ENCODE measurements around the gene UBAP1L.
"Not testable (repeated sequence)": the region's sequence is repeated elsewhere in the genome, so short reads cannot be mapped to it uniquely, and the experiment has no call there.

Gene UBAP1L

DNA sequence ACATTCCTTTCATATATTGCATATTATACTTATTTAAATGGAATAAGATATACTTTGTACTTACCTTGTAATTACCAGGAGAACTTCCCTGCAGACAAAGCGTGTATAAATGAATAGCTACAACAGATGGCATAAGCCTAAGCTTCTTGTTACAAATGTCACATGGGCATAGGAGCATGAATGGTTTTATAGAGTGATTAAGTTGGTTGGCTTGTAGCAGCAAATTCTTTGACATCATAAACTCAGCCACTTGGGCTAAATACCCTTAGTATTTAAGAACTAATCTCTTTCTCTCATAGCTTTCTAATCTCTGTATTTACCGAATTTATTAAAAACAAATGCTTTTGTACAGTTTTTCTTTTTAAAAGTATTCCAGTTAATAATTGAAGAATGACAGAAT is at the start of gene UBAP1L:
Gene UBAP1L, minus strand, starts transcription at position 115 of the 400 bp plus-strand sequence. CDS start 8,985 bp downstream, outside the sequence.
- no peak for DNase-seq (ENCODE audit: low read depth)

DNA sequence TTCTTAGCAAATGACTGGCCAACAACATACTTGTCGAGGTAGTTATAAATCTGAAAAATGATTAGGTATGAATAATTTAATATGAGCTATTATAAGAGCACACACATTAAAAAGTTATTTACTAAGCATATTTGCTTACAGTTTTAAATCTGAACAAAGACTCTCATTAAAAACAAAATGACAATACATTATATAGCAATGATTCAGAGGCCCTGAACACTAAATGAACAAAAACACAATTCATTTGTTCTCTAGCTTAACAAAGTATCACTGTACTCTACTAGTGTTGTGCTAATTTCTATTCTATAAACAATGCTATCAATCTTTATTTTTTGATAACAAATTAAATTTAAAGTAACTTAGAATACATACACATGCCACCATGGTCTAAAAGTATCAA is 49.1 kb upstream of the UBAP1L start:
- no peak for DNase-seq (ENCODE audit: low read depth)

DNA sequence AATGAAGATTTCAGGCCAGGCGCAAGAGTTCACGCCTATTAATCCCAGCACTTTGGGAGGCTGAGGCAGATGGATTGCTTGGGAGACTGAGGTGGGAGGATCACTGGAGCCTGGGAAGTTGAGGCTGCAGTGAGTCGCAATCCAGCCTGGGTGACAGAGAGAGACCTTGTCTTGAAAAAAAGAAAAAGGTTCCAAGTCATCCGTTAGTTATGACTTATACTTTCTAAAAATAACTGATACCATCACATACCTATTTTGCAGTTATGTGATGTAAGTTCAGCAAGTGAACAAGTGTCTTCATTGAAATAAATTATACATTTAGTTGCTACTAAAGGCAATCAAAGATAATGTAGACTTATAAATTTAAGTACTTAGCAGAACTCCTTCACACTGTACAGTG is 48.0 kb upstream of the UBAP1L start:
- DNase-seq (ENCODE audit: low read depth): no peak

DNA sequence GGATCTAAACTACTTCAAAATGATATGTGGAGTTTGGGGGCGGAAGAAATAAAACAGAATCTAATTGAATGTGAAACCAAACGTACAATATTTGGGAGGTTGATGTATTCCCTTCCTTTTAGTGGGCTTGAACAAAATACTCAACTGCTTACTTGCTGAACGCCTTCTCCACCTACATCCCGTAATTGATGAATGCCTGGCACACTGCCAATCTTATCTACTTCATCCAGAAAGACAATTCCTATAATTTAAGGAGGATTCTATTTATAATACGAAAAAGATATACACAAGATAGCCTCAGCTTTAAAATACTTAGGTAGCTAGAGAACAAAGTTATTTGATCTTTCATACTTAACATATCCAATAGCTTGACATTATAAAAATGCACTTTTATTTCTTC is 41.7 kb upstream of the UBAP1L start:
- no peak for DNase-seq (ENCODE audit: low read depth)

DNA sequence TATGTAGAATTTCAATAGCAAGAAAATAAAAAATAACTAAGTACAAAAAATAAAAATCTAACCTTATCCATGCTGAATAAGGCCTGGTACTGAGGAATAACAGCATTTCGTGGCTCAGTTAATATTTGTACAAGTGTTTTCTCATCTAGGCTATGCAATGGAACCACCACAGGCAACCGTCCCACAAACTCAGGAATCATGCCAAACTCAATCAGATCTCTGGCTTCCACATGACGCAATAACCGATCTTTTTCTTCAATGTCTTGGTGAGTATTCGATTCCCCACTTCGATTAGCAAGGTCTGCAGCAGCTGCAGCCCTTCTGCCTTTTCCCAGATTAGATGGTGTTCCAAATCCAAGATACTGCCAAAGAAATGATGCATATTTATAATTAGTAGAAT is 39.7 kb upstream of the UBAP1L start:
- no peak for DNase-seq (ENCODE audit: low read depth)

DNA sequence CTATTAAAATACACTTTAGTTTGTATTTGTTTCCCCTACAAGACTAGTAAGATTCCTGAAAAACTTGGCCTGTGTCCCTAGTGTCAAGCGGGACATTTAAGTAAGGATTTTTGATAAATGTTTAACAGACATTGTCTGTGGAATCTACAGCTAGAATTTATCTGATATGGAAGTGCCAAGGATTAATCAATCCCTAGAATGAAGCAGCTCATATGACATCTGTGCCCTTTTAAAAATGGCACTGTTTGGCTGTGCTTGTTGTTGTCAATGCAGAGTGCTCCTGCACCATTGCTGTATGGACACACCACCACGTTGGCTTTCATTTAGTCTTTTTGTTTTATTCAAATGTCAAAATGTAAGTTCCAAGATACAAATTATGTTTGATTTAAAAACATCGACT is 32.9 kb upstream of the UBAP1L start:
- no peak for DNase-seq (ENCODE audit: low read depth)

DNA sequence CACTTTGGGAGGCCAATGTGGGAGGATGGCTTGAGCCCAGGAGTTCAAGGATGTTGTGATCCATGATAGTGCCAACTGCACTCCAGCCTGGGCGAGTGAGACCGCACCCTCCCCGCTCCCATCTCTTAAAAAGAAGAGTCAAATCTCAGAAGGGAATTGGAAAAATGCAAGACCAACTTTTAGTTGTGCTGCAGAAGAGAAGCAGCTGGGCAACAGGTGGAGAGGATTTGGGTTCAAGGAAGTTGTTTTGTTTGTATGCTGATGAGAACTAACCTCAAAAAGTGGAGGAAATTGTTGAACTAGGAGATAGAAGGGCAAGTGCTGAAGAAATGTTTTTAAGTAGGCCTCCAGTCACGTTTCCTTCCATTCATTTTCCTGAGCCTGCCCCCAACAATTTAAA is 31.4 kb upstream of the UBAP1L start:
- DNase-seq (ENCODE audit: low read depth): no peak

DNA sequence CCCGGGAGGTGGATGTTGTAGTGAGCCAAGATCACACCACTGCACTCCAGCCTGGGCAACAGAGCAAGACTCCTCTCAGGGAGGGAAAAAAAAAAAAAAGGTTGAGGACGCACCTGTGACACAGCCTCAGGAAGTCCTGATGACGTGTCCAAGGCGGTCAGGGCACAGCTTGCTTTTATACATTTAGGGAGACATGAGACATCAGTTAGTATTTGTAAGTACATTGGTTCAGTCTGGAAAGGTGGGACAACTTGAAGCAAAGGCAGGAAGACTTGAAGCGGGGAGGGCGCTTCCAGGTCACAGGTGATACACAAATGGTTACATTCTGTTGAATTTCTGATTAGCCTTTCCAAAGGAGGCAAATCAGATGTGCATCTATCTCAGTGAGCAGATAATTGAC is 23.6 kb upstream of the UBAP1L start:
- not testable (repeated sequence) for DNase-seq (ENCODE audit: low read depth)

DNA sequence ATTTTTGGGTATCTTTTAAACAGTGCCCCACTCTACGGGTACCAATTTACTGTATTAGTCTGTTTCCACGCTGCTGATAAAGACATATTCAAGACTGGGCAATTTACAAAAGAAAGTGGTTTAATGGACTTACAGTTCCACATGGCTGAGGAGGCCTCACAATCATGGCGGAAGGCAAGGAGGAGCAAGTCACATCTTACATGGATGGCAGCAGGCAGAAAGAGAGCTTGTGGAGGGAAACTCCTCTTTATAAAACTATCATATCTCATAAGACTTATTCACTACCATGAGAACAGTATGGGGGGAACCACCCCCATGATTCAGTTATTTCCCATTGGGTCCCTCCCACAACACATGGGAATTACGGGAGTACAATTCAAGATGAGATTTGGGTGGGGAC is 22.9 kb upstream of the UBAP1L start:
- DNase-seq (ENCODE audit: low read depth): not testable (repeated sequence)

DNA sequence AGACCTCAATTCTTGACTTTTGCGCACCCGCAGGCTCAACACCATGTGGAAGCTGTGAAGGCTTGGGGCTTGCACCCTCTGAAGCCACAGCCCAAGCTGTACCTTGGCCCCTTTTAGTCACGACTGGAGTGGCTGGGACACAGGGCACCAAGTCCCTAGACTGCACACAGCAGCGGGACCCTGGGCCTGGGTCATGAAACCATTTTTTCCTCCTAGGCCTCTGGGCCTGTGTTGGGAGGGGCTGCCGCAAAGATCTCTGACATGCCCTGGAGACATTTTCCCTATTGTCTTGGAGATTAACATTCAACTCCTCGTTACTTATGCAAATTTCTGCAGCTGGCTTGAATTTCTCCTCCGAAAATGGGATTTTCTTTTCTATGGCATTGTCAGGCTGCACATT is 22.1 kb upstream of the UBAP1L start:
- DNase-seq (ENCODE audit: low read depth): not testable (repeated sequence)

DNA sequence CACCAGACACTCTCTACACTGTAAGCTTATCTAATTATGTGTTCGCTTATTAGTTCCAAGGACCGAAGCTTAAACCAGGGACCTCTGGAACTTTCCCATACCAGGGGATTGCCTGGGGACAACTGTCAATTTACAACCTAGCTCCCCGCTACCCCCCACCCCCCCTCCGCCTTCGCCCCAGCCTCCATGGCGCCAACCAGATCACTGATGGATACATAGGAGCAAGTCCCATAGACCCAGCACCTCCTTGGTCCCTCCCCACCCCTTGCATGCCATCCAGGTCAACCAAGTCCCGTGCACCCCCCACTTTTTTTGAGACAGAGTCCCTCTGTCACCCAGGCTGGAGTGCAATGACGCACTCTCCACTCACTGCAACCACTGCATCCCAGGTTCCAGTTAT is 19.5 kb upstream of the UBAP1L start:
- no peak for DNase-seq (ENCODE audit: low read depth)

DNA sequence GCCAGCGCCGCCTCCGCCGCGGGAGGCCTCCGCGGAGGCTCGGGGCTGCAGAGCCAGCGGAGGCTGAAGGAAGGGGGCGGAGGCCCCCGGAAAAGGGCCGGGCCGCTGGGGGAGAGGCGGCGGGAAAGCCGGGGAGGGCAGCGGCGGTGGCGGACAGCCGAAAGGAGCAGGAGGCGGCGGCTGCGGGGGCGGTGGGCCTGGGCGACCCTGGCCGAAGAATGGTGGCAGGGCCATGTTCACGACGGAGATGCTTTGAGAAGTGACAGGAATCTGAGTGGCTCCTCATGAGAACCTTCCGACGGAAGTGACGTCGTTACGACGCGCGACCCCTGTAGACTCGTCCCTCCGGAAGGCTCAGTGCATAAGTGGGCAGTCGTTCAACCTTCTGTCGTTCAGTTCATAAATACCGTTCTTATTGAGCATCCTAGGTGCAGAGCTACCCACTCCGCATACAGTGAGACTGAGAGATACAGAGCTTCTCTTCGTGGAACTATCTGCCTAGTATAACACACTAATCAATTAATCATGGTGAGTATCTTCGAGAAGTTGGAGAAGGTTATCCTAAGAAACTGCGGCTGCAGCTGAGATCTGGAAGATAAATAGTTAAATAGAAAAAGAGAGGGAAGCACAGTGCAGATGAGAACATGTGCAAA is 18.7 kb upstream of the UBAP1L start, which contains the start of gene PDCD7:
Gene PDCD7, minus strand, starts transcription at position 261 of the 653 bp plus-strand sequence. Its CDS starts 27 bp downstream, at position 234.
- peak; percentile 64 for DNase-seq (ENCODE audit: low read depth)

DNA sequence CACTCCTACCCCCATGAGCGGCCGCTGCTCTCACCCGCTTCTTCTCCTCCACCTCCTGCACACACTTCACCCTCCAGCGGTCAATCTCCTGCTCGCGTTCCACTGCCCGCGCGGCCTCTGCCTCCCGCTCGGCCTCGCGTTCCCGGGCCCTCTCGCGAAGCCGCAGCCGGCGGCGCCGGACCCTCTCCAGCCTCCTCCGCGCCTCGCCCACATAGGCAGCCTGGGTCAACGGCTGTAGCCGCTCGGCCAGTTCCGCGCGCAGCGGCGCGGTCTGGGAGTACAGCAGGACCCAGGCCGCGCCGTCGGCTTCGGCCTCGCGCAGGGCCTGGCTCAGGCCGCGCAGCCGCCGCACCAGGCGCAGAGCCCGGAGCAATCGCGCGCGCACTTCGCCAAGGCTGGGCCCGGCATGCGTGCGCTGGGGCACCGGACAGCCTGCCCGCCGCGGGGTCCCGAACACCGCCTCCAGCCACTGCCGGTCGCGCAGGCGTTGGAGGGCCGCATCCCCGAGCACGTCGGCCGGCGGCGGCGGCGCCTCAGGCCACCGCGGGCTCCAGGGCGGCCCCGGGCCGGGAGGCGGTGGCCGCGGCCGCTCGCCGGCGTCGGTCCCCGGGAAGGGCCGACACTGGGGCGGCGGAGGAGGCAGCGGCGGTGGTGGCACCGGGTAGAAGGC is 18.0 kb upstream of the UBAP1L start:
- no peak for DNase-seq (ENCODE audit: low read depth)

DNA sequence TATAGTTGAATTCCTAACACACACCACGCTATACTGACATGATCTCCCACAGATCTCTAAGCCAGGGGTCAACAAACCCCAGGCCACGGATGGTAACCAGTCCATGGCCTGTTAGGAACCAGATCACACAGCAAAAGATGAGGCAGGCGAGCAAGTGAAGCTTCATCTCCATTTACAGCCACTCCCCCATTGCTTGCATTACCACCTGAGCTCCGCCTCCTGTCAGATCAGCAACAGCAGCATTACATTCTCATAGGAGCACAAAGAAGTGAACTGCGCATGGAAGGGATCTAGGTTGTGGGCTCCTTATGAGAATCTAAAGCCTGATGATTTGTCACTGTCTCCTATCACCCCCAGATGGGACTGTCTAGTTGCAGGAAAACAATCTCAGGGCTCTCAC is 15.9 kb upstream of the UBAP1L start:
- no peak for DNase-seq (ENCODE audit: low read depth)

DNA sequence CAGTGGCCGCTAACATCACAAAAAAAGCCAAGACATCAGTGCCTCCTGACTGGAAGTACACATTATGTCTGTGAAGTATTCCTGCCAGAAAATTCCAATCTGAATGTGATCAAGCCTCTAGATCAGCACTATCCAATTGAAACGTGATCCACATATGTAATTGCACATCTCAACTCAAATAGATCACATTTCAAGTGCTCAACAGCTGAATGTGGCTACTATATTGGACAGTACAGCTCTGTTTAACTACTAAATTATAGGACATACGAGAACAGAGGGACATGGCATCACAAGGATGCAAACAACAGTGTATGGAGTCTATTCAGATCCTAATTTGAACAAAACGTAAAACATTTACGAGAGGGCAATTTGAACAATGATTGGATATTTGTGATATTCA is 542 bp upstream of the UBAP1L start:
- no peak for DNase-seq (ENCODE audit: low read depth)

DNA sequence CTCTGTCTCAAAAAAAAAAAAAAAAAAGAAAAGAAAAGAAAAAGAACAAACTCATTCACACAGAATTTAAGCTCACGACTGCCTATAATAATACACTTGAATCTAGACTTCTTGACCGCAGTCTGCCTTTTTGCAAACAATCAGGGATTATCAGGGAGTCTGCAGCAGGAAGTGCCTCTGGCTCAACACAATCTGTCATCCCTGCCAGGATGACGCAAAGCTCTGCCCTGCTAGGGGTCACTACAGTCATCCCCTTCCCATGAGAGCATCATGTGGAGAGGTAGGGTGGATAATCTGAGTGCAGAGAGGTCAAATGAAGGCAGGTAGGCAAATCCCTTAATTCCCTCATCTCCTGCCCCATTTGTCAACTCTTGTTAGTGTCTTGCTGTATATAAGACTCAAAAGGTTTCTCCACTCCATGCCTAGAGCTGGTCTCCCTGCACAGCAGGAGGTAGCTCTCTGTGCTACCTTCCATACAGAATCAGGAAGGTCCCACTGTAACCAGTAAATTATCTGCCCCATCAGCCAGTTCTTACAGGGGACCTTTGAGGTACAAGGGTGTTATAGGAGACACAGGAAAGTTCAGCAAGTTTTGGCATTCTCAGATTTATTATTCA is 4.2 kb downstream of the UBAP1L start:
- DNase-seq (ENCODE audit: low read depth): no peak

DNA sequence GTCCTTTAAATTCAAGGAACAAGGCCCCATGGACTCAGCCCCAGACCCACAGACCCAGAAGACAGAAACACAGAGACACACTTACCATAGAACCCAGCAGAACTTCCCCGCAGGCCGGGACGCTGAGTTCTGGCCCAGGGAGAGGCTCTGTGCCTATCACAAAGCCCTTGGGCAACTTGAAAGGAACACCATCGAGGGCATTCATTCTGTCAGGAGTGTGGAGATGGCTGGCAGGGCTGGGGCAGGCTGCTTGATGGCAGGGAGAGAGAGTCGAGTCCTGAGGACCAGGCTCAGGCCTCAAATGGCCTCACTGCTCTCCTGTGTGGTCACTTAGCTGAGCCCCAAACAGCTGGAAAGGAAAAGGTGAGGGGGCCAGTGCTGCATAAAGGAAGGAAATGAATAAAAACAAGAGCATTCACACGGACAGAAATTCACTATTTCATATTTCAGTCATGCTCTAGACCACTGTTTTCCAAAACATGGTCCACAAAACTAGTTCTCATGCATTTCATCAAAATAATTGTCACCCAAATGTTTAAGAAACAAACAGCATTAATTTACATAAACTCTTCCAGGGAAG is 8.9 kb downstream of the UBAP1L start:
- no peak for DNase-seq (ENCODE audit: low read depth)

DNA sequence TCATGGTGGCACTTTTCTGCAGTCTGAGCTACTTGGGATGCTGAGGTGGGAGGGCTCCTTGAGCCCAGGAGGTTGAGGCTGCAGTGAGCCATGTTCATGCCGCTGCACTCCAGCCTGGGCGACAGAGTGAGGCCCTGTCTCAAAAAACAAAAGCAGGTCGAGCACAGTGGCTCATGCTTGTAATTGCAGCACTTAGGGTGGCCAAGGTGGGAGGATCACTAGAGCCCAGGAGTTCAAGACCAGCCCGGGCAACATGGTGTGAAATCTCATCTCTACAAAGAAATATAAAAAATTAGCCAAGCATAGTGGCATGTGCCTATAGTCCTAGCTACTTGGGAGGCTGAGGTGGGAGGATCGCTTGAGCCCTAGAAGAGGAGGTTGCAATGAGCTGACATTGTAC is 10.0 kb downstream of the UBAP1L start:
- DNase-seq (ENCODE audit: low read depth): no peak

DNA sequence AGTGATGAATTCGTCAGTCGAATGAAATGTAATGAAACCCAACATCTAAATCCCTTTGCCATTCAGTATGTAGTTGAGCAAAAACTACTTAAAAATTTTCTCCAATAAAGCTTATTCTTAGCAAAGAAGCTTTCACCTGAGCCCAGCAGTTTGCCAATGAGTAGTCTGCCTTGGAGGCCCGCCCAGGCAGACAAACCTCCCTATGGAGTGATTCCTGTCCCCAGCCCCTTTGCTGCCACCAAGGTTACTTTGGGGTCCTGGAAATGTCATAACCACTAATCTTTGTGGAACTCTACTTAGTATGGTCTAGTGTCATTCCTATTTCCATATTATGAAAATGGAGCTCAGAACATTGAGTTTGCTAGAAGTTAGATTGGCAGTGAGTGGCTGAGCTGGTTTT is 12.1 kb downstream of the UBAP1L start:
- no peak for DNase-seq (ENCODE audit: low read depth)

DNA sequence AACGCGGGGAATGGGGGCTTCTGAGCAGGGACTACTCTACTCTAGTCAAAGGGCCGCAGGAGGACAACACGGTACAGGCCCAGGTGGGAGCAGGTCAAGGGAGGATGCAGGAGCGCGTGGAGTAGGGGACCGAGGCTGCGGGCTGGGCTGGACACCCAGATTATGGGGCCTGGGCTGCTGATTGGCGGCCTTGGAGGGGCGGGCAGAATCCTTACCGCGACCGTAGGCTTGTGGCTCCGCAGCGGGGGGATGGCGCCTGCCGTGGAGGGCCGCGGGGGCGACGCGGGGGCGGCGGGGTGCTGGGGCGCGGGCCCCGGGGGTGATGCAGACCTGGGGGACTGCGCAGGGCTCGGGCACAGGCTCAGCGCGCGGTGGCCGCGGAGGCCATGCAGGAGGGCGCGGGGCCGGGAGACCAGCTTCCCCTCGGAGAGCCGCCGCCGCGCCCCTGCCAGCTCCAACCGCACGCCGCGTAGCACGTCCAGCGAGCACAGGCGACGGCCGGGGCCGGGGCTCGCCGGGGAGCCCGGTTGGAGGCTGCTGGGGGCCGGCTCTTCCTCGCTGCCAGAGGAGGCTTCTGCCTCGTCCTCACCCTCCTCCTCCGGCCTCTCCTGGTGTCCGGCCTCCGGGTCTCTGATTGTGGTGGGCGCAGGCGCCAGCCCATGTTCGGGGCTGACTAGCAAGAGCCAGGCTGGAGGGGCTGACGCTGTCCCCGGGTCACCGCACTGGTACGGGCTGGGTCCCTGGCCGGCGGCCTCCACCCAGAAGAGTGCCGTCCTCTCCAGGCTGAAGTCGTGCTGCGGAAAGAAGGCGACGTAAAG is 12.9 kb downstream of the UBAP1L start:
- DNase-seq (ENCODE audit: low read depth): no peak

DNA sequence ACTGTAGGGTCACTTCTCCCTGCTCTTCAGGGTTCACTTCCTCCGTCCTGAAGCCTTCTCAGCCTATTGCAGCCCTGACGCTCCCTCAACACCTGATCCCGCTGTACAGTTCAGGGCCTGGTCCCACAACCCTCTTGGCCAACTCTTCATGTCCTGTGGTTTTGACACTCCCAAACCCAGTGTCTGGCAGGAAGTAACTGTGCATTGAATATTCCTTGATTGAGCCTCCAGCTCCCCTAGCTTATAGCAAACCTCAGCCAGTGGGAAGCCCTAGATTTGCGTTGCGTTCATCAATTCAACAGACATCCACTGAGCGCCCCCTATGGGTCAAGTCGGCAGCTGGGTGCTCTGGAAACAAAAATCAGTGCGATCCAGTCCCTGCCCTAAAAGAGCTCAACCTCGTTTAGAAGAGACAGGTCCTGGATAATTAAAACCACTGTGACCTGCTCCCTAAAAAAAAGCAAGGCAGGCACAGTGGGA is 13.5 kb downstream of the UBAP1L start:
- peak; percentile 31 for DNase-seq (ENCODE audit: low read depth)

DNA sequence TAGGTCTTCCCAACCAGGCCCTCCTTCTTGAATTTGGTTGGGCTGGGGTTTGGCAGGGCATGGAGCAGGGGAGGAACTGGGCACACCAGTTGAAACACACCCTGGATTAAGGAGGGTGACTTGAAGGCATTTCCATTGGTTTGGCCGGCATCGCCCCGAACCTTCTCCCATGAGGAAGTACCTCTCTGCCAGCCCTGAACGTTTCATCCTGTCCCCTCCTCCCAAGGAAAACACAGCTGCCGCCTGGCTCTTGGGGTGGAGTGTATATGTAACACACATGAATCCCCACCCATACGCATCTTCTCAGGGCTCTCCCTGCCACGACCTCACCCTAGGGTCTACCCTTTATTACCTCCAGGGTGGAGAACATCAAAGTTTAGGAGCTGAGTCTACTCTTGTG is 14.6 kb downstream of the UBAP1L start:
- DNase-seq (ENCODE audit: low read depth): no peak

Measured in activated T-cell treated with anti-CD3 and anti-CD28 coated beads for 1 hour (primary cell).